Central memory CD8-positive, alpha-beta T cell (primary cell): ENCODE measurements around the gene PDYN.

Source experiments
- ATAC-seq: fragments of 150-1000 bp; cut with Tn5 transposase; replicated peaks from 2 replicates; pipeline ENCODE4 v1.10.0; 2022; ENCODE audit warnings: mild to moderate bottlenecking, moderate FRiP score, moderate number of reproducible peaks; ENCODE audit not compliant: poor library complexity, severe bottlenecking; ENCODE audit errors: extremely low read depth
- DNase-seq, 2 donors: peaks; one replicate each; pipeline ENCODE4 v3.0.0; 2021; ENCODE audit warnings: low spot score in 2 of 2
- H3K27ac Mint-ChIP-seq: one replicate; pipeline ENCODE4 v1.8.0; 2022; ENCODE audit warnings: low read depth, mild to moderate bottlenecking, moderate library complexity, mixed read lengths
- H3K27me3 Mint-ChIP-seq: one replicate; pipeline ENCODE4 v1.8.0; 2022; ENCODE audit warnings: mixed read lengths
- H3K36me3 Mint-ChIP-seq: one replicate; pipeline ENCODE4 v1.8.0; 2022; ENCODE audit warnings: mild to moderate bottlenecking, moderate library complexity, mixed read lengths; ENCODE audit not compliant: insufficient read depth
- H3K4me1 Mint-ChIP-seq: one replicate; pipeline ENCODE4 v1.8.0; 2022; ENCODE audit warnings: mixed read lengths
- H3K4me3 Mint-ChIP-seq: one replicate; pipeline ENCODE4 v1.8.0; 2022; ENCODE audit warnings: mild to moderate bottlenecking, moderate library complexity, mixed read lengths
- H3K9me3 Mint-ChIP-seq: one replicate; pipeline ENCODE4 v1.8.0; 2022; ENCODE audit warnings: mixed read lengths

The PDYN gene

GRCh38 chr20:1933465-1933870 lies 60.4 kb downstream of the PDYN start:
- Mint-ChIP-seq H3K4me1 (no peaks in the 10 kb centered on the region), H3K36me3 (no peaks in the 10 kb centered on the region), H3K4me3 (no peak overlapping the region), H3K9me3 (no peaks in the 10 kb centered on the region), H3K27me3 (peaks cover 57% of the 10 kb centered on the region), H3K27ac (no peak overlapping the region)
- ATAC-seq = no peak
- DNase-seq = no peak

GRCh38 chr20:1932971-1933370 lies 60.9 kb downstream of the PDYN start:
- Mint-ChIP-seq H3K4me3 (no peak overlapping the region), H3K36me3 (no peaks in the 10 kb centered on the region), H3K27me3 (peaks cover 62% of the 10 kb centered on the region)

GRCh38 chr20:1931830-1932229 lies 62.0 kb downstream of the PDYN start:
- Mint-ChIP-seq H3K4me3 (no peak overlapping the region), H3K36me3 (no peaks in the 10 kb centered on the region), H3K4me1 (no peaks in the 10 kb centered on the region), H3K27me3 (peaks cover 62% of the 10 kb centered on the region), H3K9me3 (no peaks in the 10 kb centered on the region), H3K27ac (no peak overlapping the region)
- no peak for ATAC-seq
- DNase-seq = no peak

More at GRCh38 chr20:1932971-1933370, 60.9 kb downstream of the PDYN start:
- no peak for DNase-seq
- no peak for ATAC-seq
- Mint-ChIP-seq H3K4me1 (no peaks in the 10 kb centered on the region), H3K9me3 (no peaks in the 10 kb centered on the region), H3K27ac (no peak overlapping the region)

GRCh38 chr20:1930165-1930564 lies 63.7 kb downstream of the PDYN start:
- H3K9me3 Mint-ChIP-seq = no peaks in the 10 kb centered on the region
- no peaks in the 10 kb centered on the region for H3K4me1 Mint-ChIP-seq
- H3K4me3 Mint-ChIP-seq = no peak overlapping the region
- ATAC-seq (no peak), DNase-seq (no peak)
- no peaks in the 10 kb centered on the region for H3K36me3 Mint-ChIP-seq
- H3K27ac Mint-ChIP-seq = no peak overlapping the region
- H3K27me3 Mint-ChIP-seq = peaks cover 61% of the 10 kb centered on the region

- no peak overlapping the region for H3K4me3 Mint-ChIP-seq
- ATAC-seq (no peak), DNase-seq (no peak)
- H3K36me3 Mint-ChIP-seq = peaks cover 3% of the 10 kb centered on the region
- no peaks in the 10 kb centered on the region for H3K9me3 Mint-ChIP-seq
- peaks cover 61% of the 10 kb centered on the region for H3K27me3 Mint-ChIP-seq
- no peak overlapping the region for H3K27ac Mint-ChIP-seq
- H3K4me1 Mint-ChIP-seq = no peaks in the 10 kb centered on the region
These were observed 64.4 kb downstream of the PDYN start for GRCh38 chr20:1929460-1929859.

- DNase-seq (no peak), ATAC-seq (no peak)
- Mint-ChIP-seq H3K9me3 (no peaks in the 10 kb centered on the region), H3K4me1 (no peaks in the 10 kb centered on the region), H3K4me3 (no peak overlapping the region), H3K27ac (no peak overlapping the region), H3K27me3 (peaks cover 61% of the 10 kb centered on the region), H3K36me3 (peaks cover 3% of the 10 kb centered on the region)
These were observed 65.1 kb downstream of the PDYN start for GRCh38 chr20:1928782-1929181.
